Measurements from ENCODE around the gene OR2AE1.

- no peak for TF ChIP-seq CTCF (IDR thresholded peaks at IDR 0.05)
- no peak for TF ChIP-seq EZH2 (IDR thresholded peaks at IDR 0.05; ENCODE audit: borderline replicate concordance, insufficient read depth, low read depth, low read length, poor library complexity, severe bottlenecking)
Observed at GRCh38 chr7:99919814-99920112, 42.9 kb upstream of the OR2AE1 start.
